GM23338 (cell line): ENCODE measurements around the gene SHANK1. TPM values are rescaled to one million over a fixed set of nuclear protein-coding genes. Genes with fewer than 3 reads are reported as not detected.

Experiments
- ATAC-seq: fragments of 200-7000 bp; cut with Tn5 transposase; 3 replicates; pipeline ENCODE4 v1.9.1; 2020
- DNase-seq: peaks from one replicate; pipeline ENCODE4 v3.0.0-alpha.2; 2015; ENCODE audit warnings: low spot score
- H2AFZ ChIP-seq: fragments of 200-600 bp; sonication (generic); 2 replicates; pipeline ENCODE4 v1.8.0; 2016; ENCODE audit warnings: antibody characterized with exemption, mild to moderate bottlenecking, moderate library complexity
- H3F3A ChIP-seq: fragments of 200-600 bp; sonication (generic); replicated peaks from 2 replicates; pipeline ENCODE4 v1.8.0; 2017; ENCODE audit warnings: antibody characterized with exemption, mixed run types, low read depth
- H3K27ac ChIP-seq: fragments of 200-600 bp; sonication (generic); 2 replicates; pipeline ENCODE4 v1.6.1; 2016; ENCODE audit warnings: low read depth
- H3K27me3 ChIP-seq: fragments of 200-600 bp; sonication (generic); 2 replicates; pipeline ENCODE4 v1.8.0; 2016; ENCODE audit warnings: mild to moderate bottlenecking, mixed run types, moderate library complexity; ENCODE audit not compliant: insufficient read depth
- H3K36me3 ChIP-seq: fragments of 200-600 bp; sonication (generic); 2 replicates; pipeline ENCODE4 v1.8.0; 2016; ENCODE audit warnings: mild to moderate bottlenecking; ENCODE audit not compliant: insufficient read depth
- H3K4me1 ChIP-seq: fragments of 200-600 bp; sonication (generic); 2 replicates; pipeline ENCODE4 v1.8.0; 2016; ENCODE audit warnings: mild to moderate bottlenecking, moderate library complexity; ENCODE audit not compliant: insufficient read depth
- H3K4me2 ChIP-seq: fragments of 200-600 bp; sonication (generic); 2 replicates; pipeline ENCODE4 v1.7.1; 2017; ENCODE audit warnings: mixed run types
- H3K4me3 ChIP-seq: fragments of 200-600 bp; sonication (generic); 2 replicates; pipeline ENCODE4 v1.6.1; 2016; ENCODE audit warnings: mixed run types
- H3K79me2 ChIP-seq: fragments of 200-600 bp; sonication (generic); replicated peaks from 2 replicates; pipeline ENCODE4 v1.8.0; 2017; ENCODE audit warnings: mild to moderate bottlenecking; ENCODE audit not compliant: insufficient read depth
- H3K9me2 ChIP-seq: fragments of 200-600 bp; sonication (generic); 2 replicates; pipeline ENCODE4 v1.8.0; 2017; ENCODE audit not compliant: insufficient read depth
- H4K20me1 ChIP-seq: fragments of 200-600 bp; sonication (generic); replicated peaks from 2 replicates; pipeline ENCODE4 v1.8.0; 2017; ENCODE audit warnings: mild to moderate bottlenecking; ENCODE audit not compliant: insufficient read depth
- H3K27ac Mint-ChIP-seq: 2 replicates; pipeline ENCODE4 v1.8.0; 2020; ENCODE audit warnings: inconsistent platforms, mild to moderate bottlenecking, moderate library complexity, mixed read lengths
- H3K27me3 Mint-ChIP-seq: 3 replicates; pipeline ENCODE4 v1.8.0; 2022; ENCODE audit warnings: low read depth, mild to moderate bottlenecking, moderate library complexity, mixed read lengths, inconsistent platforms; ENCODE audit not compliant: insufficient read depth, poor library complexity
- H3K36me3 Mint-ChIP-seq: 3 replicates; pipeline ENCODE4 v1.8.0; 2021; ENCODE audit warnings: low read depth, mild to moderate bottlenecking, inconsistent platforms, moderate library complexity, mixed read lengths
- H3K4me1 Mint-ChIP-seq: 3 replicates; pipeline ENCODE4 v1.8.0; 2020; ENCODE audit warnings: mild to moderate bottlenecking, inconsistent platforms, mixed read lengths
- H3K4me3 Mint-ChIP-seq: 3 replicates; pipeline ENCODE4 v1.8.0; 2021; ENCODE audit warnings: moderate library complexity, mild to moderate bottlenecking, inconsistent platforms, mixed read lengths
- H3K9me3 Mint-ChIP-seq: 3 replicates; pipeline ENCODE4 v1.8.0; 2020; ENCODE audit warnings: moderate library complexity, mild to moderate bottlenecking, inconsistent platforms, mixed read lengths
- EZH2 ChIP-seq: fragments of 200-600 bp; sonication (generic); IDR thresholded peaks from one replicate; pipeline ENCODE4 v1.8.0; 2017; ENCODE audit warnings: antibody characterized with exemption, mild to moderate bottlenecking, low read depth; ENCODE audit not compliant: unreplicated experiment
- EZH2phosphoT487 ChIP-seq: fragments of 200-600 bp; sonication (generic); IDR thresholded peaks from one replicate; pipeline ENCODE4 v1.8.1; 2018; ENCODE audit warnings: antibody characterized with exemption; ENCODE audit not compliant: unreplicated experiment
- JUNB ChIP-seq: IDR thresholded peaks from one replicate; pipeline ENCODE4 v1.6.1; 2016; ENCODE audit warnings: antibody characterized with exemption; ENCODE audit not compliant: unreplicated experiment
- NANOG ChIP-seq: IDR thresholded peaks from 2 replicates; pipeline ENCODE4 v1.6.1; 2016; ENCODE audit warnings: antibody characterized with exemption, borderline replicate concordance
- POLR2AphosphoS5 ChIP-seq: IDR thresholded peaks from 2 replicates; pipeline ENCODE4 v1.6.1; 2016; ENCODE audit warnings: antibody characterized with exemption, low read depth
- ZNF114 ChIP-seq: fragments of 250-450 bp; sonication (Bioruptor Pico); IDR thresholded peaks from 2 replicates; pipeline ENCODE4 v1.5.0; 2020; ENCODE audit warnings: mild to moderate bottlenecking, moderate library complexity
- ZNF331 ChIP-seq: fragments of 250-450 bp; sonication (Bioruptor Pico); IDR thresholded peaks from 2 replicates; pipeline ENCODE4 v1.5.0; 2020; ENCODE audit warnings: low read depth, mild to moderate bottlenecking, moderate library complexity
- polyA plus RNA-seq: library from polyadenylated mRNA; unstranded; fragments of >200 nt; fragmentation: Nextera tagmentation; extraction: Ambion mirVana; gene quantifications from 2 replicates; pipeline ENCODE4 v1.2.1, GENCODE V29; 2016
- total RNA-seq: library from RNA; depleted of rRNA; stranded (reverse); fragments of >200 nt; shearing (Covaris generic); gene quantifications from 2 replicates; pipeline ENCODE4 v1.2.3, GENCODE V29; 2014
- TF ChIP-seq, protein P1 (sequence below): fragments of 250-450 bp; sonication (Bioruptor Pico); IDR thresholded peaks from 2 replicates; pipeline ENCODE4 v1.5.0; 2020; ENCODE audit warnings: mild to moderate bottlenecking, moderate library complexity
- TF ChIP-seq, protein P2 (sequence below): IDR thresholded peaks from one replicate; pipeline ENCODE4 v1.6.1; 2018; ENCODE audit warnings: antibody characterized with exemption; ENCODE audit not compliant: unreplicated experiment
- TF ChIP-seq, protein P3 (sequence below): IDR thresholded peaks from 2 replicates; pipeline ENCODE4 v1.6.1; 2016; ENCODE audit warnings: antibody characterized with exemption
- TF ChIP-seq, protein P4 (sequence below), 2 experiments: fragments of 200-600 bp in 1 of 2; sonication (generic) in 1 of 2; conservative IDR thresholded peaks; 2 replicates each; pipeline versions ENCODE4 v1.5.1 to v1.6.1; 2016 to 2017; ENCODE audit warnings: antibody characterized with exemption in 2 of 2, low read depth in 2 of 2, mild to moderate bottlenecking in 2 of 2, moderate library complexity in 1 of 2

SHANK1 gene
- total and polyA plus RNA-seq, 2 experiments from 2014 or later, result 0.23 to 4.1 TPM

DNA sequence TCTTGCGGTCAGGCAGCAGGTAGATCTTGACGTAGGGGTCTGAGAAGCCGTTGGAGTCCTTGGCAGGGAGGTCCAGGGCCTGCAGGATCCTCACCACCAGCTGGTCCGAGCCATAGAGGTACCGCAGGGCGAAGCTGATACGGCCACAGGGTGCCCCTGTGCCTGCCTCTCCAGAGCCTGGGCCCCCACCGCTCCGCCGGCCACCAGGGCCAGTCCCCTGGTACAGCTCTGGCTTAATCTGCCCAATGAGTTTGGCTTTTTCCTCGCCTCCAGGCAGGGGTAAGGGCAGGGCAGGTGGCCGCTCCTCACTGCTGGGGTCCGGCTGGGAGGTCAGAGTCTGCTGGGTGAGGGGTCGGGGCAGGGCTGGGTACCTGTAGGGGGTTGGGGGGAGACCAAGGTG lies 89.8 kb downstream of the SHANK1 start (continued):
- no peak for TF ChIP-seq EZH2
- TF ChIP-seq, protein P1, sequence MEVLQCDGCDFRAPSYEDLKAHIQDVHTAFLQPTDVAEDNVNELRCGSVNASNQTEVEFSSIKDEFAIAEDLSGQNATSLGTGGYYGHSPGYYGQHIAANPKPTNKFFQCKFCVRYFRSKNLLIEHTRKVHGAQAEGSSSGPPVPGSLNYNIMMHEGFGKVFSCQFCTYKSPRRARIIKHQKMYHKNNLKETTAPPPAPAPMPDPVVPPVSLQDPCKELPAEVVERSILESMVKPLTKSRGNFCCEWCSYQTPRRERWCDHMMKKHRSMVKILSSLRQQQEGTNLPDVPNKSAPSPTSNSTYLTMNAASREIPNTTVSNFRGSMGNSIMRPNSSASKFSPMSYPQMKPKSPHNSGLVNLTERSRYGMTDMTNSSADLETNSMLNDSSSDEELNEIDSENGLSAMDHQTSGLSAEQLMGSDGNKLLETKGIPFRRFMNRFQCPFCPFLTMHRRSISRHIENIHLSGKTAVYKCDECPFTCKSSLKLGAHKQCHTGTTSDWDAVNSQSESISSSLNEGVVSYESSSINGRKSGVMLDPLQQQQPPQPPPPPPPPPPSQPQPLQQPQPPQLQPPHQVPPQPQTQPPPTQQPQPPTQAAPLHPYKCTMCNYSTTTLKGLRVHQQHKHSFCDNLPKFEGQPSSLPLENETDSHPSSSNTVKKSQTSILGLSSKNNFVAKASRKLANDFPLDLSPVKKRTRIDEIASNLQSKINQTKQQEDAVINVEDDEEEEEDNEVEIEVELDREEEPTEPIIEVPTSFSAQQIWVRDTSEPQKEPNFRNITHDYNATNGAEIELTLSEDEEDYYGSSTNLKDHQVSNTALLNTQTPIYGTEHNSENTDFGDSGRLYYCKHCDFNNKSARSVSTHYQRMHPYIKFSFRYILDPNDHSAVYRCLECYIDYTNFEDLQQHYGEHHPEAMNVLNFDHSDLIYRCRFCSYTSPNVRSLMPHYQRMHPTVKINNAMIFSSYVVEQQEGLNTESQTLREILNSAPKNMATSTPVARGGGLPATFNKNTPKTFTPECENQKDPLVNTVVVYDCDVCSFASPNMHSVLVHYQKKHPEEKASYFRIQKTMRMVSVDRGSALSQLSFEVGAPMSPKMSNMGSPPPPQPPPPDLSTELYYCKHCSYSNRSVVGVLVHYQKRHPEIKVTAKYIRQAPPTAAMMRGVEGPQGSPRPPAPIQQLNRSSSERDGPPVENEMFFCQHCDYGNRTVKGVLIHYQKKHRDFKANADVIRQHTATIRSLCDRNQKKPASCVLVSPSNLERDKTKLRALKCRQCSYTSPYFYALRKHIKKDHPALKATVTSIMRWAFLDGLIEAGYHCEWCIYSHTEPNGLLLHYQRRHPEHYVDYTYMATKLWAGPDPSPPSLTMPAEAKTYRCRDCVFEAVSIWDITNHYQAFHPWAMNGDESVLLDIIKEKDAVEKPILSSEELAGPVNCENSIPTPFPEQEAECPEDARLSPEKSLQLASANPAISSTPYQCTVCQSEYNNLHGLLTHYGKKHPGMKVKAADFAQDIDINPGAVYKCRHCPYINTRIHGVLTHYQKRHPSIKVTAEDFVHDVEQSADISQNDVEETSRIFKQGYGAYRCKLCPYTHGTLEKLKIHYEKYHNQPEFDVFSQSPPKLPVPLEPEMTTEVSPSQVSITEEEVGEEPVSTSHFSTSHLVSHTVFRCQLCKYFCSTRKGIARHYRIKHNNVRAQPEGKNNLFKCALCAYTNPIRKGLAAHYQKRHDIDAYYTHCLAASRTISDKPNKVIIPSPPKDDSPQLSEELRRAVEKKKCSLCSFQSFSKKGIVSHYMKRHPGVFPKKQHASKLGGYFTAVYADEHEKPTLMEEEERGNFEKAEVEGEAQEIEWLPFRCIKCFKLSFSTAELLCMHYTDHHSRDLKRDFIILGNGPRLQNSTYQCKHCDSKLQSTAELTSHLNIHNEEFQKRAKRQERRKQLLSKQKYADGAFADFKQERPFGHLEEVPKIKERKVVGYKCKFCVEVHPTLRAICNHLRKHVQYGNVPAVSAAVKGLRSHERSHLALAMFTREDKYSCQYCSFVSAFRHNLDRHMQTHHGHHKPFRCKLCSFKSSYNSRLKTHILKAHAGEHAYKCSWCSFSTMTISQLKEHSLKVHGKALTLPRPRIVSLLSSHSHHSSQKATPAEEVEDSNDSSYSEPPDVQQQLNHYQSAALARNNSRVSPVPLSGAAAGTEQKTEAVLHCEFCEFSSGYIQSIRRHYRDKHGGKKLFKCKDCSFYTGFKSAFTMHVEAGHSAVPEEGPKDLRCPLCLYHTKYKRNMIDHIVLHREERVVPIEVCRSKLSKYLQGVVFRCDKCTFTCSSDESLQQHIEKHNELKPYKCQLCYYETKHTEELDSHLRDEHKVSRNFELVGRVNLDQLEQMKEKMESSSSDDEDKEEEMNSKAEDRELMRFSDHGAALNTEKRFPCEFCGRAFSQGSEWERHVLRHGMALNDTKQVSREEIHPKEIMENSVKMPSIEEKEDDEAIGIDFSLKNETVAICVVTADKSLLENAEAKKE (CRISPR knock-in tag), result no peak
- no peak for TF ChIP-seq ZNF331 (CRISPR knock-in tag)
- TF ChIP-seq POLR2AphosphoS5, result no peak

DNA sequence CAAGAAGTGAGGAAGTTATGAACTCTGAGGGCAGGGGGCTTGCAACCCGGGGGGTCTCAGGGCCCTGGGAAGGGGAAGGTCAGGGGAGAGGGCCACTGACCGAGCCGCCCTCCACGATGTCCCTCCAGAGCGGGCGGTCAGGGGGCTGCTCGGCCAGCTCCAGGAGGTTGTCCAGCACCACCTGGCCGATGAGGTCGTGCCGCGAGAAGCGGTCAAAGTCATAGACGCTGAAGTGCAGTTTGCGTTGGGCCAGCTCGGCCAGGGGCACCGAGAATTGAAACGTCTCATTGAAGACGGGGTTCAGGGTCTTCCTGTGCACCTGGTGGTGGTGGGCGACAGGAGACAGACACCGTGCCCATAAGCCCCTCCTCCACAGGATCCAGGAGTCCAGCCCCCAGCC lies 90.4 kb downstream of the SHANK1 start:
- DNase-seq (no peak), ATAC-seq (no peak)
- Mint-ChIP-seq H3K9me3 (peaks cover 94% of the 10 kb centered on the region), H3K27ac (no peak overlapping the region), H3K36me3 (peaks cover 42% of the 10 kb centered on the region), H3K4me3 (no peak overlapping the region), H3K4me1 (no peaks in the 10 kb centered on the region), H3K27me3 (peaks cover 20% of the 10 kb centered on the region)
- Histone ChIP-seq H3K27ac (no peak overlapping the region), H3K79me2 (no peaks in the 10 kb centered on the region), H3K4me2 (no peak overlapping the region), H3F3A (no peaks in the 10 kb centered on the region), H2AFZ (no peak overlapping the region), H3K4me1 (no peaks in the 10 kb centered on the region), H3K36me3 (peaks cover 7% of the 10 kb centered on the region; the same call in 1 of the 2 replicates), H3K27me3 (no peaks in the 10 kb centered on the region), H3K9me2 (no peaks in the 10 kb centered on the region), H3K4me3 (no peak overlapping the region), H4K20me1 (no peaks in the 10 kb centered on the region)
- TF ChIP-seq EZH2phosphoT487, result no peak
- TF ChIP-seq, protein P2, sequence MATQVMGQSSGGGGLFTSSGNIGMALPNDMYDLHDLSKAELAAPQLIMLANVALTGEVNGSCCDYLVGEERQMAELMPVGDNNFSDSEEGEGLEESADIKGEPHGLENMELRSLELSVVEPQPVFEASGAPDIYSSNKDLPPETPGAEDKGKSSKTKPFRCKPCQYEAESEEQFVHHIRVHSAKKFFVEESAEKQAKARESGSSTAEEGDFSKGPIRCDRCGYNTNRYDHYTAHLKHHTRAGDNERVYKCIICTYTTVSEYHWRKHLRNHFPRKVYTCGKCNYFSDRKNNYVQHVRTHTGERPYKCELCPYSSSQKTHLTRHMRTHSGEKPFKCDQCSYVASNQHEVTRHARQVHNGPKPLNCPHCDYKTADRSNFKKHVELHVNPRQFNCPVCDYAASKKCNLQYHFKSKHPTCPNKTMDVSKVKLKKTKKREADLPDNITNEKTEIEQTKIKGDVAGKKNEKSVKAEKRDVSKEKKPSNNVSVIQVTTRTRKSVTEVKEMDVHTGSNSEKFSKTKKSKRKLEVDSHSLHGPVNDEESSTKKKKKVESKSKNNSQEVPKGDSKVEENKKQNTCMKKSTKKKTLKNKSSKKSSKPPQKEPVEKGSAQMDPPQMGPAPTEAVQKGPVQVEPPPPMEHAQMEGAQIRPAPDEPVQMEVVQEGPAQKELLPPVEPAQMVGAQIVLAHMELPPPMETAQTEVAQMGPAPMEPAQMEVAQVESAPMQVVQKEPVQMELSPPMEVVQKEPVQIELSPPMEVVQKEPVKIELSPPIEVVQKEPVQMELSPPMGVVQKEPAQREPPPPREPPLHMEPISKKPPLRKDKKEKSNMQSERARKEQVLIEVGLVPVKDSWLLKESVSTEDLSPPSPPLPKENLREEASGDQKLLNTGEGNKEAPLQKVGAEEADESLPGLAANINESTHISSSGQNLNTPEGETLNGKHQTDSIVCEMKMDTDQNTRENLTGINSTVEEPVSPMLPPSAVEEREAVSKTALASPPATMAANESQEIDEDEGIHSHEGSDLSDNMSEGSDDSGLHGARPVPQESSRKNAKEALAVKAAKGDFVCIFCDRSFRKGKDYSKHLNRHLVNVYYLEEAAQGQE, result no peak
- no peak for TF ChIP-seq EZH2
- TF ChIP-seq, protein P3, sequence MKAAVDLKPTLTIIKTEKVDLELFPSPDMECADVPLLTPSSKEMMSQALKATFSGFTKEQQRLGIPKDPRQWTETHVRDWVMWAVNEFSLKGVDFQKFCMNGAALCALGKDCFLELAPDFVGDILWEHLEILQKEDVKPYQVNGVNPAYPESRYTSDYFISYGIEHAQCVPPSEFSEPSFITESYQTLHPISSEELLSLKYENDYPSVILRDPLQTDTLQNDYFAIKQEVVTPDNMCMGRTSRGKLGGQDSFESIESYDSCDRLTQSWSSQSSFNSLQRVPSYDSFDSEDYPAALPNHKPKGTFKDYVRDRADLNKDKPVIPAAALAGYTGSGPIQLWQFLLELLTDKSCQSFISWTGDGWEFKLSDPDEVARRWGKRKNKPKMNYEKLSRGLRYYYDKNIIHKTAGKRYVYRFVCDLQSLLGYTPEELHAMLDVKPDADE, result no peak
- no peak for TF ChIP-seq JUNB
- no peak for TF ChIP-seq NANOG
- no peak for TF ChIP-seq POLR2AphosphoS5
- no peak for TF ChIP-seq ZNF114 (CRISPR knock-in tag)
- TF ChIP-seq ZNF331 (CRISPR knock-in tag), result no peak
- TF ChIP-seq, protein P4, sequence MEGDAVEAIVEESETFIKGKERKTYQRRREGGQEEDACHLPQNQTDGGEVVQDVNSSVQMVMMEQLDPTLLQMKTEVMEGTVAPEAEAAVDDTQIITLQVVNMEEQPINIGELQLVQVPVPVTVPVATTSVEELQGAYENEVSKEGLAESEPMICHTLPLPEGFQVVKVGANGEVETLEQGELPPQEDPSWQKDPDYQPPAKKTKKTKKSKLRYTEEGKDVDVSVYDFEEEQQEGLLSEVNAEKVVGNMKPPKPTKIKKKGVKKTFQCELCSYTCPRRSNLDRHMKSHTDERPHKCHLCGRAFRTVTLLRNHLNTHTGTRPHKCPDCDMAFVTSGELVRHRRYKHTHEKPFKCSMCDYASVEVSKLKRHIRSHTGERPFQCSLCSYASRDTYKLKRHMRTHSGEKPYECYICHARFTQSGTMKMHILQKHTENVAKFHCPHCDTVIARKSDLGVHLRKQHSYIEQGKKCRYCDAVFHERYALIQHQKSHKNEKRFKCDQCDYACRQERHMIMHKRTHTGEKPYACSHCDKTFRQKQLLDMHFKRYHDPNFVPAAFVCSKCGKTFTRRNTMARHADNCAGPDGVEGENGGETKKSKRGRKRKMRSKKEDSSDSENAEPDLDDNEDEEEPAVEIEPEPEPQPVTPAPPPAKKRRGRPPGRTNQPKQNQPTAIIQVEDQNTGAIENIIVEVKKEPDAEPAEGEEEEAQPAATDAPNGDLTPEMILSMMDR (conservative IDR thresholded peaks at IDR 0.05; ENCODE audit: low read depth in 2 of 2), result no peak
